Prostate gland (tissue), 2 donors: Measurements from ENCODE around the gene R3HDM4. TPM values are rescaled to one million over a fixed set of nuclear protein-coding genes. Genes with fewer than 3 reads are reported as not detected.

ENCODE experiments used
- DNase-seq: peaks from one replicate; pipeline ENCODE4 v3.0.0-alpha.2; 2019; ENCODE audit warnings: low spot score
- H3K27ac ChIP-seq, 2 donors: fragments of 200-600 bp; sonication (generic); 2 replicates each; pipeline ENCODE4 v1.5.1; 2017 to 2019
- H3K27me3 ChIP-seq: fragments of 200-600 bp; sonication (generic); replicated peaks from 2 replicates; pipeline ENCODE4 v1.5.1; 2019; ENCODE audit not compliant: insufficient read depth
- H3K36me3 ChIP-seq, 2 donors: fragments of 200-600 bp; sonication (generic); 1 replicate in 1 of 2; 2 replicates in 1 of 2; pipeline versions ENCODE4 v1.5.1 to v1.8.1; 2017 to 2019
- H3K4me1 ChIP-seq: fragments of 200-600 bp; sonication (generic); replicated peaks from 2 replicates; pipeline ENCODE4 v1.5.1; 2019
- H3K4me3 ChIP-seq, 2 donors: fragments of 200-600 bp; sonication (generic); 2 replicates each; pipeline ENCODE4 v1.5.1; 2017 to 2019
- H3K9me3 ChIP-seq: fragments of 200-600 bp; sonication (generic); 2 replicates; pipeline ENCODE4 v1.5.1; 2017
- POLR2A ChIP-seq: fragments of 450-650 bp; IDR thresholded peaks from one replicate; pipeline ENCODE4 v1.6.1; 2016; ENCODE audit warnings: antibody characterized with exemption, mild to moderate bottlenecking
- POLR2AphosphoS5 ChIP-seq: sonication (generic); formaldehyde crosslinking; IDR thresholded peaks from one replicate; pipeline ENCODE4 v1.6.1; 2017; ENCODE audit warnings: antibody characterized with exemption
- WGBS: methylation state at CpG from one replicate; pipeline ENCODE4 v1.1.5; 2018; 5-methylcytosine and 5-hydroxymethylcytosine counted together
- intact Hi-C: fragments of 100-400 bp; cut with DNase I; formaldehyde crosslinking; loops from one replicate; pipeline ENCODE4 v1.14.2; 2022
- total RNA-seq, 2 donors: library from RNA; depleted of rRNA; stranded (reverse); fragments of >200 nt; gene quantifications; one replicate each; pipeline ENCODE4 v1.1.0, GENCODE V29; 2016
- TF ChIP-seq, protein P1 (sequence below), 4 experiments: fragments of 200-600 bp in 2 of 4; fragments of 450-650 bp in 2 of 4; sonication (generic) in 2 of 4; IDR thresholded peaks; 1 replicate in 3 of 4; 2 replicates in 1 of 4; pipeline ENCODE4 v1.5.1; 2016 to 2019; ENCODE audit warnings: antibody characterized with exemption in 4 of 4, mild to moderate bottlenecking in 2 of 4, moderate library complexity in 2 of 4

Gene R3HDM4
- total RNA-seq, 2 donors from 2014 or later = 36.9 to 58.7 TPM

DNA sequence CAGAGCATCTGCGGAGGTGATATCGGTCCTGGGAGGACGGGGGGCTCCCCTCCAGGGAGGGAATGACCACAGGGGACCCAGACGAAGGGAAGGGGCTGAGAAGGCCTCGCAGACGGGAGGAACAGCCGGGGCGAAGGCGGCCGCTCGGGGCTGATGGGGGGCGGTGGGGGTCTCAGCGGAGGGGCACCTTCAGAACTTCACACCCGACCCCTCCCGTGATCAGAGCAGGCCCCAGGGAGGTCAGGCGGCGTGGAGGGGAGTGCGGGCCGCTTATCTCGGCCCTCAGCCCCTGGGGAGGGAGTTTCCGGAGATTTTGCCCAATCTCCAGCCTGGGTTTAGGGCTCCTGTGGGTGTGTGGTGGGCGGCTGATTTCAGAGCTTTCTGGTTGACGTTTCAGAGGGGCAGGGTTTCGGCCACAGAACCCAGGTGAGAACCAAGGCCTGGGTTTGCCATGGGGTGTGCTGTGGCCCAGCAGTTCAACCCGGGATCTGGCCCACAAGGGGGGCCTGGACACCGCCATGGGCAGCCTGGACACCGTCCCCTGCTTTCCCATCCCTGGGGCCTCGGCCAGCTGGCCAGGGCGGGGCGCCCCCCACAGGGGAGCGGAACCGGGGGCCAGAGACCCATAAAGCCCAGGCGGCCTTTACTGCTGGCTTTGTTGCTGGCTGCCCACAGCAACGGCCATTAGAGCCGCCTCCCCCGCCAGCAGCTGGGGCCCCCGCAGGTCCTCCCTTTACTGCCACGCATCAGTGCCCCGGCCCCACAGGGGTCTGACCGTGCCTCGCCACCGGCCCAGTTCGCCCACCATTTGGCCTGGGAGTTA lies 41.9 kb upstream of the R3HDM4 start:
- no peaks in the 10 kb centered on the region for H3K36me3 ChIP-seq
- intact Hi-C loops = no loop called here
- peaks cover 8% of the 10 kb centered on the region for H3K4me1 ChIP-seq
- H3K27ac ChIP-seq = no peak overlapping the region
- WGBS = 85% methylated on average over 43 of the region's 43 CpGs
- H3K27me3 ChIP-seq = no peaks in the 10 kb centered on the region
- TF ChIP-seq, protein P1, sequence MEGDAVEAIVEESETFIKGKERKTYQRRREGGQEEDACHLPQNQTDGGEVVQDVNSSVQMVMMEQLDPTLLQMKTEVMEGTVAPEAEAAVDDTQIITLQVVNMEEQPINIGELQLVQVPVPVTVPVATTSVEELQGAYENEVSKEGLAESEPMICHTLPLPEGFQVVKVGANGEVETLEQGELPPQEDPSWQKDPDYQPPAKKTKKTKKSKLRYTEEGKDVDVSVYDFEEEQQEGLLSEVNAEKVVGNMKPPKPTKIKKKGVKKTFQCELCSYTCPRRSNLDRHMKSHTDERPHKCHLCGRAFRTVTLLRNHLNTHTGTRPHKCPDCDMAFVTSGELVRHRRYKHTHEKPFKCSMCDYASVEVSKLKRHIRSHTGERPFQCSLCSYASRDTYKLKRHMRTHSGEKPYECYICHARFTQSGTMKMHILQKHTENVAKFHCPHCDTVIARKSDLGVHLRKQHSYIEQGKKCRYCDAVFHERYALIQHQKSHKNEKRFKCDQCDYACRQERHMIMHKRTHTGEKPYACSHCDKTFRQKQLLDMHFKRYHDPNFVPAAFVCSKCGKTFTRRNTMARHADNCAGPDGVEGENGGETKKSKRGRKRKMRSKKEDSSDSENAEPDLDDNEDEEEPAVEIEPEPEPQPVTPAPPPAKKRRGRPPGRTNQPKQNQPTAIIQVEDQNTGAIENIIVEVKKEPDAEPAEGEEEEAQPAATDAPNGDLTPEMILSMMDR (IDR thresholded peaks at IDR 0.05) = no peak
- TF ChIP-seq POLR2AphosphoS5 (no peak), POLR2A (no peak)
- DNase-seq = no peak
- no peak overlapping the region for H3K4me3 ChIP-seq
- H3K9me3 ChIP-seq = no peaks in the 10 kb centered on the region

DNA sequence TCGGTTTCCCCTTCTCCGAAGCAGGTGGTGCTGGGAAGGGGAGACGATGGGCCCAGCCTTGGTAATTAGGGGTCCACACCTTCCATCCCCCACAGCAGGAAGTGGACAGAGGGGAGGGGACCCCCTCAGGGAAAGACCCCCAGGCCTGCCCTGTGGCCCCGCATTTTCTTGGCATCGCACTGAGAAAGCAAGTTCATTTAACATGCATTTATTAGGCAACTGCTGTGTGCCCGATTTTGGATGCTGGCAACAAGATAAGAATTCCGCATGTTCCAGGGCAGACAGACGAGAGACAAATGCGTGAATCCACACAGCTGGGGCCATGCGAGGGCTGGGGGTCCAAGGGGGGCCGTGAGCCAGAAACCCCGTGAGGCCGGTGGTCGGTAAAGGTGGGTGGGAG lies 41.3 kb upstream of the R3HDM4 start:
- intact Hi-C loops = no loop called here
- TF ChIP-seq POLR2AphosphoS5 (no peak), POLR2A (no peak)
- TF ChIP-seq, protein P1 (IDR thresholded peaks at IDR 0.05) = no peak
- H3K4me1 ChIP-seq = peaks cover 8% of the 10 kb centered on the region
- WGBS = 89% methylated on average over 14 of the region's 14 CpGs
- H3K36me3 ChIP-seq = no peaks in the 10 kb centered on the region
- no peak overlapping the region for H3K27ac ChIP-seq
- no peak overlapping the region for H3K4me3 ChIP-seq
- no peaks in the 10 kb centered on the region for H3K27me3 ChIP-seq
- DNase-seq = no peak
- H3K9me3 ChIP-seq = no peaks in the 10 kb centered on the region

DNA sequence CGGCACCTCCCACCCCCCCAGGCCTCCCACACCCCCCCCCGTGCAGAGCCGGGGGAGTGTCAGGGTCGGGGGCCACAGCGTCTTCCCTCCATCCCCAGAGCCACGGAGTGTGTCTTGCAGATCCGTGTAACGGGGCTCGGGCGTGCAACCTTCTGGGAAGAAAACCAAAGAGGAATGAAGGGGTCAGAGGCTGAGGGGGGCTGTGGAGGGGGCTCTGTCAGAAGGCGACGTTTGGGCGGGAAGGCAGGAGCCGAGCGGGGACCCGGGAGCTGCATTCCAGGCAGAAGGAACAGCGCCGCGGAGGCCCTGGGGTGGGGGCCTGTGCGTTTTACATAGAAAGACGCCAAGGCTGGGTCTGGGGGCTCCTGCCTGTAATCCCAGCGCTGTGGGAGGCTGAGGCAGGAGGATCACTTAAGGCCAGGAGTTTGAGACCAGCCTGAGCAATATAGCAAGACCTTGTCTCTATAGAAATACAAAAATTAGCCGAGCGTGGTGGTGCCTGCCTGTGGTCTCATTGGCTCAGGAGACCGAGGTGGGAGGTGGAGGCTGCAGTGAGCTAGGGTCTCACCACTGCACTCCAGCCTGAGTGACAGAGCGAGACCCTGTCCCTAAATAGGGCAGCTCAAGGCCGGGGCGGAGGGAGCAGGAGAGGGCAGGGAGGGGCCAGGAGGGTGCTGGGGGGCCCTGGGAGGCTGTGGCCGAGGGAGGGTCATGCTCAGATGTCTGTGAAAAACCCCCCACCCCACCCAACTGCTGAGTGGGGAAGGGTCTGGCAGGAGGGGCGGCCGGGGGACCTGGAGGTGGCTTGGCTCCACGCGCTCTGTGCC lies 40.6 kb upstream of the R3HDM4 start:
- Histone ChIP-seq H3K27me3 (no peaks in the 10 kb centered on the region), H3K27ac (peak overlapping the region; percentile 30 to 76), H3K36me3 (no peaks in the 10 kb centered on the region), H3K4me1 (peaks cover 8% of the 10 kb centered on the region), H3K9me3 (no peaks in the 10 kb centered on the region), H3K4me3 (peak overlapping the region; percentile 25 to 35)
- intact Hi-C loops = no loop called here
- TF ChIP-seq POLR2AphosphoS5 (no peak), POLR2A (no peak)
- TF ChIP-seq, protein P1 (IDR thresholded peaks at IDR 0.05) = no peak
- DNase-seq = no peak
- WGBS = 47% methylated on average over 32 of the region's 33 CpGs

DNA sequence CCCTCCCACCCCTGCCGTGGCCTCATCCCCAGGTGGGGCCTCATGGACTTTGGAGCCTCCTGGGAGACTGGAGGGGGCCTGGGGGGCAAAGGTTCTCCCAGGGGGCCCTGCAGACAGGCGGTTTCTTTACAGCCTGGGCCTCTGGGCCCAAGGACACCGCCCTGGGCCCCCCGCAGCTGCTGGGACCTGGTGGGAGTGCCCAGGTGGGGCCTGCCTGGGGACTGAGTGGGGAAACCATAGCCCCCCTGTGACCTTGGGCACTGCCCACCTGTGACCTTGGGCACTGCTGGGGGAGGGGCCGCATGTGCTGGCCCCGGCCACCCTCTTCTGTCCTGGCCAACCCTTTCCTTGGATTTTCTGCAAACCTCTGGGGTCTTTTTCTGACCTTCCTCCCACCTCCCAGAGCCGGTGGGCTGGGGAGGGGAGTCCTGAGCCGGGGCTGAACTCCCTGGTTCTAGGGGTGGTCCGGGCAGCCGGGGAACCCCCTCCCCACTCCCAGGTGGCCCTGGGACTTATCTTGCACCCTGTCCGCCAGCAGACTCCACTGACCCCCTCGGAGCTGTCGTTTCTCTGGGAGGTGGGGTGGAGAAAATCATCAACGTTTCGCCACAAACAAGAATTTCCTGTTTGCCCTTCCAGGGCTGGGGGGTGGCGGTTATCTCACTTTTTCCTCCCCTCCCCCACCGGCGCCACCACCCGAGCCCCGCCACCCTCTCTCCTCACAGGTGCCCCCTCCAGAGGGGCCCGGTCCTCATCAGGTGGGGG lies 39.8 kb upstream of the R3HDM4 start:
- H3K27ac ChIP-seq = peak overlapping the region; percentile 30 to 76

More for the DNA sequence above, 39.8 kb upstream of the R3HDM4 start:
- 27% methylated on average over 18 of the region's 21 CpGs for WGBS
- Histone ChIP-seq H3K27me3 (no peaks in the 10 kb centered on the region), H3K36me3 (no peaks in the 10 kb centered on the region), H3K4me3 (peak overlapping the region; percentile 25 to 35), H3K4me1 (peaks cover 8% of the 10 kb centered on the region), H3K9me3 (no peaks in the 10 kb centered on the region)
- DNase-seq = peak; percentile 27
- intact Hi-C loops = no loop called here
- TF ChIP-seq, protein P1 (IDR thresholded peaks at IDR 0.05) = no peak
- TF ChIP-seq POLR2A (no peak), POLR2AphosphoS5 (no peak)
